K562 (cell line): ENCODE results near the gene TMEM225B. TPM values are rescaled to one million over a fixed set of nuclear protein-coding genes. Genes with fewer than 3 reads are reported as not detected.

Experiments used
- CBX1 ChIP-seq: sonication (generic); IDR thresholded peaks from 2 replicates; pipeline ENCODE4 v1.6.1; 2016; ENCODE audit warnings: antibody characterized with exemption, low read depth, mild to moderate bottlenecking
- CGGBP1 ChIP-seq: fragments of 250-450 bp; sonication (Bioruptor Pico); IDR thresholded peaks from 2 replicates; pipeline ENCODE4 v1.9.0; 2021; ENCODE audit warnings: mild to moderate bottlenecking
- CHAMP1 ChIP-seq: fragments of 450-650 bp; IDR thresholded peaks from 2 replicates; pipeline ENCODE4 v1.6.1; 2016; ENCODE audit warnings: mild to moderate bottlenecking
- EHMT2 ChIP-seq: fragments of 450-650 bp; IDR thresholded peaks from 2 replicates; pipeline ENCODE4 v1.6.1; 2018; ENCODE audit warnings: antibody characterized with exemption
- ILK ChIP-seq: fragments of 450-650 bp; IDR thresholded peaks from 2 replicates; pipeline ENCODE4 v1.6.1; 2016; ENCODE audit warnings: missing genetic modification characterization, low read depth, mild to moderate bottlenecking, missing compliant biosample characterization, moderate library complexity, borderline replicate concordance
- MBD2 ChIP-seq: sonication (generic); IDR thresholded peaks from 2 replicates; pipeline ENCODE4 v1.6.1; 2016; ENCODE audit warnings: low read depth, borderline replicate concordance
- MLLT1 ChIP-seq, 2 experiments: fragments of 450-650 bp; IDR thresholded peaks; 2 replicates each; pipeline ENCODE4 v1.6.1; 2016
- NFE2 ChIP-seq: IDR thresholded peaks from 2 replicates; pipeline ENCODE4 v1.6.1; 2014; ENCODE audit warnings: antibody characterized with exemption, low read depth
- PHTF2 ChIP-seq: fragments of 250-450 bp; sonication (Bioruptor Pico); IDR thresholded peaks from 2 replicates; pipeline ENCODE4 v1.5.0; 2021; ENCODE audit warnings: mild to moderate bottlenecking
- POLR3G ChIP-seq: IDR thresholded peaks from 2 replicates; pipeline ENCODE4 v1.6.1; 2011; ENCODE audit not compliant: insufficient read length, insufficient replicate concordance; ENCODE audit errors: extremely low read depth
- PYGO2 ChIP-seq: fragments of 450-650 bp; IDR thresholded peaks from 2 replicates; pipeline ENCODE4 v1.6.1; 2016; ENCODE audit warnings: mild to moderate bottlenecking, missing genetic modification characterization, moderate library complexity, missing compliant biosample characterization
- SIN3A ChIP-seq, 2 experiments: fragments of 150-350 bp in 1 of 2; IDR thresholded peaks; 2 replicates each; pipeline ENCODE4 v1.6.1; 2011 to 2016; ENCODE audit warnings: borderline replicate concordance in 2 of 2, low read depth in 2 of 2, low read length in 2 of 2, mild to moderate bottlenecking in 2 of 2, moderate library complexity in 2 of 2; ENCODE audit not compliant: control insufficient read depth in 1 of 2
- SMARCA5 ChIP-seq: fragments of 450-650 bp; IDR thresholded peaks from 2 replicates; pipeline ENCODE4 v1.6.1; 2016
- SNIP1 ChIP-seq: fragments of 450-650 bp; IDR thresholded peaks from 2 replicates; pipeline ENCODE4 v1.7.1; 2017; ENCODE audit warnings: low read depth, mild to moderate bottlenecking
- TAF7 ChIP-seq: fragments of 450-650 bp; IDR thresholded peaks from 2 replicates; pipeline ENCODE4 v1.6.1; 2016; ENCODE audit warnings: missing genetic modification characterization, missing compliant biosample characterization
- TRIM25 ChIP-seq: fragments of 450-650 bp; IDR thresholded peaks from 2 replicates; pipeline ENCODE4 v1.7.0; 2016; ENCODE audit warnings: borderline replicate concordance
- ZNF277 ChIP-seq: fragments of 250-450 bp; sonication (Bioruptor Pico); IDR thresholded peaks from 2 replicates; pipeline ENCODE4 v1.8.0; 2022; ENCODE audit warnings: inconsistent platforms, mild to moderate bottlenecking, moderate library complexity, borderline replicate concordance
- ZNF384 ChIP-seq: IDR thresholded peaks from 2 replicates; pipeline ENCODE4 v1.6.1; 2012; ENCODE audit warnings: low read depth, low read length, improper control_type of control experiment
- ZNF436 ChIP-seq: fragments of 250-450, 450-650 bp; sonication (Bioruptor Pico); formaldehyde crosslinking; IDR thresholded peaks from 2 replicates; pipeline ENCODE4 v1.7.0; 2020; ENCODE audit warnings: mild to moderate bottlenecking
- ZNF507 ChIP-seq: conservative IDR thresholded peaks from 2 replicates; pipeline ENCODE4 v1.6.1; 2017; ENCODE audit warnings: missing genetic modification characterization, missing compliant biosample characterization
- polyA plus RNA-seq, 8 experiments: library from polyadenylated mRNA; depleted of rRNA in 4 of 8; stranded (reverse) in 5 of 8; unstranded in 3 of 8; fragments of >200 nt; fragmentation: Nextera tagmentation in 2 of 8; fragmentation: Illumina TruSeq in 1 of 8; extraction: Ambion mirVana in 2 of 8; extraction: Trizol in 1 of 8; gene quantifications; 2 replicates each; pipeline versions ENCODE4 v1.2.1 to v1.2.3, GENCODE V29; 2011 to 2014; ENCODE audit warnings: inconsistent platforms in 1 of 8, missing spikeins in 1 of 8
- total RNA-seq, 7 experiments: library from RNA; depleted of rRNA in 6 of 7; stranded (reverse); fragments of >200 nt in 6 of 7; fragmentation: Illumina TruSeq in 2 of 7; extraction: Trizol in 2 of 7; gene quantifications; 2 replicates each; pipeline versions ENCODE4 v1.2.1 to v1.2.3, GENCODE V29; 2011 to 2021; ENCODE audit warnings: low replicate concordance in 1 of 7

Gene TMEM225B
- total and polyA plus RNA-seq, 9 of the 15 experiments (the other 6 are each of a cell fraction or from before 2014, with no cell fraction given) = 0.08 to 0.73 (median 0.56) TPM

GRCh38 chr7:99616359-99617191, 18.5 kb downstream of the TMEM225B start, which contains the start of gene ZSCAN25 (continued):
- TF ChIP-seq TRIM25 (0 out of 2 replicates have a peak, but pooled peaks have one; percentile 17), SMARCA5 (peak; percentile 99), SNIP1 (peak; percentile 98), TAF7 (peak; percentile 86), ILK (no peak), CGGBP1 (CRISPR knock-in tag) (peak; percentile 60; the same call in 1 of the 2 replicates), SIN3A (IDR thresholded peaks at IDR 0.05; ENCODE audit: borderline replicate concordance in 2 of 2, control insufficient read depth in 1 of 2, low read depth in 2 of 2, low read length in 2 of 2) (peak; percentile 71 to 93; a peak in 3 of 4 replicates), EHMT2 (peak; percentile 42; the same call in 1 of the 2 replicates), CBX1 (no peak; the same call in 1 of the 2 replicates), ZNF507 (tag) (no peak), POLR3G (no peak), MLLT1 (IDR thresholded peaks at IDR 0.05) (peak; percentile 56 to 61; a peak in 2 of 4 replicates), PHTF2 (CRISPR knock-in tag) (no peak), MBD2 (peak; percentile 85), ZNF277 (no peak), CHAMP1 (peak; percentile 49), PYGO2 (no peak), ZNF436 (CRISPR knock-in tag) (peak; percentile 97), NFE2 (peak; percentile 26; the same call in 1 of the 2 replicates), ZNF384 (peak; percentile 57; the same call in 1 of the 2 replicates)
